Coronary artery (tissue), 2 donors: Measurements from ENCODE around the gene ARHGEF9.

Experiments
- DNase-seq: peaks from one replicate; pipeline ENCODE4 v3.0.0-alpha.2; 2017; ENCODE audit warnings: low spot score
- H3K27ac ChIP-seq, 2 donors: fragments of 200-600 bp; sonication (generic); one replicate each; pipeline ENCODE4 v1.5.1; 2016 to 2019
- H3K4me3 ChIP-seq: fragments of 200-600 bp; sonication (generic); 2 replicates; pipeline ENCODE4 v1.5.1; 2016; ENCODE audit warnings: mild to moderate bottlenecking, moderate library complexity
- TF ChIP-seq, protein P1 (sequence below): fragments of 200-600 bp; sonication (generic); IDR thresholded peaks from one replicate; pipeline ENCODE4 v1.5.1; 2019; ENCODE audit warnings: antibody characterized with exemption

The ARHGEF9 gene

DNA sequence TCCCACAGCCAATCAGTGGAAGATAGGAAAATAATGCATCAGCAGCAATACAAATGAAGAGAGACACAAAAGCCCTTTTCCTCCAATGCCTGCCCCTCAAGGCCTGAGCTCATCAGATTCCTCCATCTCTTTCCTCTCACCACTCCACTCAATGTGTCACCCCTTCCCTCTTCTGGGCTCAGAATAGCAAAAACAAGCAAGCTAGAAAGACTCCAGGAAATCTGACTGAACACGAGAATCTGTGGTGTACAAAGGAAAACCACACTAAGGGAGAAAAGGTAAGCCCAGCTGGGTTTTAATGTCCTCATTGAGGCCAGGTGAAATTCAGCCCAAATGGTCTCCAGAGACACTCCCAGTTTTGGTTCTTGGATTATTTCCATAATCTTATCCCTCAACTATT is 46.3 kb downstream of the ARHGEF9 start:
- TF ChIP-seq, protein P1, sequence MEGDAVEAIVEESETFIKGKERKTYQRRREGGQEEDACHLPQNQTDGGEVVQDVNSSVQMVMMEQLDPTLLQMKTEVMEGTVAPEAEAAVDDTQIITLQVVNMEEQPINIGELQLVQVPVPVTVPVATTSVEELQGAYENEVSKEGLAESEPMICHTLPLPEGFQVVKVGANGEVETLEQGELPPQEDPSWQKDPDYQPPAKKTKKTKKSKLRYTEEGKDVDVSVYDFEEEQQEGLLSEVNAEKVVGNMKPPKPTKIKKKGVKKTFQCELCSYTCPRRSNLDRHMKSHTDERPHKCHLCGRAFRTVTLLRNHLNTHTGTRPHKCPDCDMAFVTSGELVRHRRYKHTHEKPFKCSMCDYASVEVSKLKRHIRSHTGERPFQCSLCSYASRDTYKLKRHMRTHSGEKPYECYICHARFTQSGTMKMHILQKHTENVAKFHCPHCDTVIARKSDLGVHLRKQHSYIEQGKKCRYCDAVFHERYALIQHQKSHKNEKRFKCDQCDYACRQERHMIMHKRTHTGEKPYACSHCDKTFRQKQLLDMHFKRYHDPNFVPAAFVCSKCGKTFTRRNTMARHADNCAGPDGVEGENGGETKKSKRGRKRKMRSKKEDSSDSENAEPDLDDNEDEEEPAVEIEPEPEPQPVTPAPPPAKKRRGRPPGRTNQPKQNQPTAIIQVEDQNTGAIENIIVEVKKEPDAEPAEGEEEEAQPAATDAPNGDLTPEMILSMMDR = no peak
- H3K4me3 ChIP-seq = no peak overlapping the region
- DNase-seq = no peak
- peak overlapping the region in 1 of 2 donors; percentile 30 for H3K27ac ChIP-seq

DNA sequence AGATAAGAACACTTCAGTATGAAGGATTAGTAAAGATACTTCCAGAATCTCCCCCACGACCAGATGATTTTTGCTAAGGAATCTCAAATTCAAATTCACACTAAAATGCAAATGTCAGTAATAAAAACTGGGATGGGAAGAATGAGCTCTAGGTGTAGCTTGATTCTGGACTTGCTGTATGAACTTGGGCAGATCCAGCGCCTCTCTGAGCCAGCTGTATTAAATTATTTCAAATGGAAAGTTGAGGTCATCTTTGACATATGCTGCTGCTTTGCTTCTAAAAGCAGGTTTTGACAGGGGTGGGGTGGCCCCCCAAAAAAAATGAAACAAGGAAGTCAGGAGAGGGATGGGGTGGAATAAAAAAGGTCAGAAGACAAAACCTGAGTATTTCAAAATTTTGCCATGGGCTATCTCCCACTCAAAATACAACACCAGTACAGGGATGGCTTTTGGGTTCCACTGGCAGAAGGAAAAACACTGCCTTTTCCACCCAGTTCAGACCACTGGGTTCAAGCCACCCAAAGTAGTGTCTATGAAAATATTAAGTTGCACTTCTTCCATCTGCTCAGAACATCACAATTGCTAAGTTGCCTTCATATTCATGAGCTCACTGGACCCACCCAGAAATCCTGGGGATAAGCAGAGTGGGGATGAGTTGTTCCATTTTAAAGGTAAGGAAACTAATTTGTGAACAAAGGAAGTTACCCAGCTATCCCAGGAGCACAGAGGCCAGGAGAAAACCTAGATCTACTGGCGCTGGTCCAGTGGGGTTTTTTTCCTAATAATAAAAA is 47.7 kb downstream of the ARHGEF9 start:
- TF ChIP-seq, protein P1 = no peak
- no peak for DNase-seq
- no peak overlapping the region for H3K27ac ChIP-seq

DNA sequence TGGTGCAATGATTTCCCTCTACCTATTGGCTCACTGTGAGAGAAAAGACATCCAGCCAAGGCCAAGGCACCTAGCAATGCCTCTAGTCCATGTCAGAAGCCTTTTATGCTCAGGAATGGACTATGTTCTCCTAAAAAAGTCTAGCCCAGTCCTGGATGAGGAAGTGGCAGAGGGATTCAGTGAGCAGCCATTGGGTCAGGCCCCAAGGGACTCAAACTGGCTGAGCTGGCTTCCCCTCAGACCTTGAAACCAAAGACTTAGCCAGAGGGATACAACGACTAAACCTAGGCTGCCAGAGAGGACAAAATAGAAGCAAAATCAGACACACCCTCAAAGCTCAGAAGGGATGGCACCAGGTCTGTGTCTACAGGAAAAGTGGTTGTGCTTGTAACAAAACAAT is 49.1 kb downstream of the ARHGEF9 start:
- TF ChIP-seq, protein P1 = no peak
- H3K4me3 ChIP-seq = no peak overlapping the region
- H3K27ac ChIP-seq = peak overlapping the region in 1 of 2 donors; percentile 3
- DNase-seq = no peak

More for the DNA sequence above, 47.7 kb downstream of the ARHGEF9 start:
- no peak overlapping the region for H3K4me3 ChIP-seq

DNA sequence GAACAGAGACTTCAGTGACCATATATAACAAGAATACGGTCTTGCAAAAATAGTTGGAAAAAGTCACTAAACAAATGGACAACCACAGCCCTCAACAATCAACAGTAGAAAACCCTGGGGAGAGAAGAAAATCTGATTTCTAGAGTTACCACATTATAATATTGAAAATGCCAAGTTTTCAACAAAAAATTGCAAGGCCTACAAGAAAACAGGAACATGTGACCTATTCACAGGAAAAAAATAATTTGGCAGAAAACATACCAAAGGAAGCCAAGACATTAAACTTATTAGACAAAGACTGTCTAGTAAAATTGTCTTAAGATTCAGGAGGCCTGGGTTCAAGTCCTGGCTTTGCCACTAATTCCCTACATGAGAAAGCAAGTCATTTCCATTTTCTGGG is 64.7 kb downstream of the ARHGEF9 start:
- DNase-seq = no peak
- H3K27ac ChIP-seq = no peak overlapping the region
- TF ChIP-seq, protein P1 = no peak
- H3K4me3 ChIP-seq = no peak overlapping the region

DNA sequence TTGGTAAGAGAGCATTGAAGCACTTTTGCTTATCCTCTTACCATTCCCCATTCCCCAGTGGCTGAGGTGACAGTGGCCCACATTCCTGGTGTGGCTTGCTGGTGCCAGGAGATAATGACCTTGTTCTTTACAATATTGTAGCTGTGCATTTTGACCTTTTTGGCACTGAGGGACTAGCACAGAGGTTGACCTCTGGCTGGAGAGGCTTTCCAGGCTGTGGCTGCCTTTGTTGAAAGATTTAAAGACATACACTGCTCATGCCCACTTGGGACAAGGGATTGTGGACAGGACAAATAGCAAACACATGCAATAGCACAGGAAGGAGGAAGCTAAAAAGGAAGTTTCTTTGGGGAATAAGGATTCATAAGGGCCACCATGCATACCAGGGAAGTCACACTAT is 65.4 kb downstream of the ARHGEF9 start:
- TF ChIP-seq, protein P1 = no peak
- Histone ChIP-seq H3K27ac (no peak overlapping the region), H3K4me3 (no peak overlapping the region)
- no peak for DNase-seq

DNA sequence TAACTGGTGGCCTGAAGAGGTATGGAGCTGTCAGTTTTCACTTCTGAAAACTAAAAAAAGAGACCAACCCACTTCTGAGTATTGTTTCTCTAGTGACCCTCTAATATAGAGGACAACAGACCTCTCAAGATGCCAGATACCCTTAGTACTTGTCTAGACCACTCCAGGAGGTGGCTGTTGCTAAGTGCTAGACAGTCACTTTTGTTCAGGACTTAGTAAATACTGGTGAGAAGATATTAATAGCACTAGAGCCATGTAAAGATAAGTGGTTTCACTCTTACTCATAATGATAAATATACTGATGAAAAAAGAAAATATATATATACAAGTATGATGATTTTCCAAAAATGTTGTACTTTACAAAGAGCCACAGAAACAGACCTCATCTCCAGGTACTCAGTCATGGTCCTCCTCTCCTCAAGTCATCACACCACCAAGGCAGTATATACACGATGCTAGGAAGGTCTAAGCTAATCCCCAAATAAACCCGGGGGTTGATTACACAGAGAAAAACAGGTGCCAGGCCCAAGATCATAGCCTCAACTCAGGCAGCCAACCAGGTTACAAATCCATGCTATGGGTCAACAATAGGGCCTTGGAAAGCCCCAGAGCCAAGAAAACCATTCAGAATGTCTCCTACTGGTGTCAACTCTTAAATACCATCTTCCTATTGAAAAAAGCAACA is 66.9 kb downstream of the ARHGEF9 start:
- TF ChIP-seq, protein P1 = no peak
- no peak overlapping the region for H3K27ac ChIP-seq
- H3K4me3 ChIP-seq = no peak overlapping the region
- no peak for DNase-seq

DNA sequence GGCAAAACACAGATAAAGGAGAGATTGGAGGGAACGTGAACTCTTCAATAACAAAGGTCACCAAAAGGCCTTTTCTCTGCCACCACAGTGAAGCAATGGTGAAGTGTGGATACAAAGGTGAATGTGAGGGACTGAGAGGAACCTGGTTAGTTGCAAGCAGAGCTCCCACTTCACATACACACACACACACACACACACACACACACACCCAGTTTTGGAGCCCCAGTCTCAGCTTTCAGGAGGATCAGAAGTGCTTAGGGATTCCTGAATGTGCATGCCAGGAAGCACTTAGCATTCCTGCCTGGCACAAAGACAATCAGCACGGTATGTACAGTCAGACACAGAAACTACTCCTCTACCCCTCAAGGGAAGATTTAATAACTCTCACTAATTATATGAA is 71.5 kb downstream of the ARHGEF9 start:
- H3K27ac ChIP-seq = no peak overlapping the region
- TF ChIP-seq, protein P1 = no peak
- no peak for DNase-seq
- H3K4me3 ChIP-seq = no peak overlapping the region
